Parathyroid adenoma (tissue), 2 donors: ENCODE results near the gene BRINP3.

Experiments used
- H2AFZ ChIP-seq: fragments of 300-600 bp; sonication (generic); one replicate; pipeline ENCODE4 v1.7.0; 2017; ENCODE audit warnings: antibody characterized with exemption, mild to moderate bottlenecking
- H3K27ac ChIP-seq: fragments of 300-600 bp; sonication (generic); one replicate; pipeline ENCODE4 v1.7.0; 2017
- H3K27me3 ChIP-seq: fragments of 300-600 bp; sonication (generic); one replicate; pipeline ENCODE4 v1.7.0; 2017; ENCODE audit warnings: low read length; ENCODE audit not compliant: control insufficient read depth, insufficient read depth
- H3K36me3 ChIP-seq: fragments of 300-600 bp; sonication (generic); one replicate; pipeline ENCODE4 v1.7.0; 2017; ENCODE audit warnings: low read length; ENCODE audit not compliant: control insufficient read depth, insufficient read depth
- H3K4me1 ChIP-seq: fragments of 300-600 bp; sonication (generic); one replicate; pipeline ENCODE4 v1.7.0; 2017; ENCODE audit warnings: control low read depth
- H3K4me2 ChIP-seq: fragments of 300-600 bp; sonication (generic); one replicate; pipeline ENCODE4 v1.7.0; 2017; ENCODE audit warnings: low read length
- H3K4me3 ChIP-seq: fragments of 300-600 bp; sonication (generic); one replicate; pipeline ENCODE4 v1.7.0; 2017; ENCODE audit warnings: low read depth, low read length
- H3K79me2 ChIP-seq: fragments of 300-600 bp; sonication (generic); one replicate; pipeline ENCODE4 v1.7.0; 2017; ENCODE audit warnings: control low read depth
- H3K9ac ChIP-seq: fragments of 300-600 bp; sonication (generic); one replicate; pipeline ENCODE4 v1.7.0; 2017; ENCODE audit warnings: mild to moderate bottlenecking
- H3K9me3 ChIP-seq: fragments of 300-600 bp; sonication (generic); one replicate; pipeline ENCODE4 v1.7.0; 2017; ENCODE audit warnings: low read length; ENCODE audit not compliant: control insufficient read depth
- CTCF ChIP-seq: fragments of 300-600 bp; sonication (generic); IDR thresholded peaks from one replicate; pipeline ENCODE4 v1.7.0; 2017; ENCODE audit warnings: antibody characterized with exemption, mild to moderate bottlenecking
- donor health status: primary hyperparathyroidism.

BRINP3 gene

GRCh38 chr1:190416239-190416638 is 61.4 kb downstream of the BRINP3 start:
- no peak overlapping the region for H2AFZ ChIP-seq
- H3K4me3 ChIP-seq: no peak overlapping the region
- no peaks in the 10 kb centered on the region for H3K9me3 ChIP-seq
- no peaks in the 10 kb centered on the region for H3K79me2 ChIP-seq
- H3K27ac ChIP-seq: no peak overlapping the region
- H3K36me3 ChIP-seq: no peaks in the 10 kb centered on the region
- no peaks in the 10 kb centered on the region for H3K4me1 ChIP-seq
- no peak overlapping the region for H3K9ac ChIP-seq
- no peak overlapping the region for H3K4me2 ChIP-seq
- H3K27me3 ChIP-seq: no peaks in the 10 kb centered on the region
- no peak for TF ChIP-seq CTCF

- no peaks in the 10 kb centered on the region for H3K79me2 ChIP-seq
- no peaks in the 10 kb centered on the region for H3K27me3 ChIP-seq
- H3K9me3 ChIP-seq: no peaks in the 10 kb centered on the region
- TF ChIP-seq CTCF: no peak
- H3K9ac ChIP-seq: no peak overlapping the region
- no peaks in the 10 kb centered on the region for H3K36me3 ChIP-seq
- H3K4me2 ChIP-seq: no peak overlapping the region
- no peak overlapping the region for H3K4me3 ChIP-seq
- no peak overlapping the region for H2AFZ ChIP-seq
- no peaks in the 10 kb centered on the region for H3K4me1 ChIP-seq
- no peak overlapping the region for H3K27ac ChIP-seq
Measured at GRCh38 chr1:190413142-190413541, 64.5 kb downstream of the BRINP3 start.

- Histone ChIP-seq H3K36me3 (no peaks in the 10 kb centered on the region), H2AFZ (no peak overlapping the region), H3K9me3 (no peaks in the 10 kb centered on the region), H3K27me3 (no peaks in the 10 kb centered on the region), H3K27ac (no peak overlapping the region), H3K4me1 (no peaks in the 10 kb centered on the region), H3K79me2 (no peaks in the 10 kb centered on the region), H3K4me2 (no peak overlapping the region), H3K4me3 (no peak overlapping the region), H3K9ac (no peak overlapping the region)
- TF ChIP-seq CTCF: no peak
Measured at GRCh38 chr1:190403402-190403801, 74.3 kb downstream of the BRINP3 start.

- H3K4me3 ChIP-seq: no peak overlapping the region
- TF ChIP-seq CTCF: no peak
- no peaks in the 10 kb centered on the region for H3K36me3 ChIP-seq
- no peak overlapping the region for H3K4me2 ChIP-seq
- H3K79me2 ChIP-seq: no peaks in the 10 kb centered on the region
- no peak overlapping the region for H3K27ac ChIP-seq
- no peak overlapping the region for H2AFZ ChIP-seq
- no peak overlapping the region for H3K9ac ChIP-seq
- H3K27me3 ChIP-seq: no peaks in the 10 kb centered on the region
- no peaks in the 10 kb centered on the region for H3K4me1 ChIP-seq
- H3K9me3 ChIP-seq: no peaks in the 10 kb centered on the region
Measured at GRCh38 chr1:190399233-190399632, 78.4 kb downstream of the BRINP3 start.

- no peaks in the 10 kb centered on the region for H3K27me3 ChIP-seq
- H3K9ac ChIP-seq: no peak overlapping the region
- no peaks in the 10 kb centered on the region for H3K4me1 ChIP-seq
- H3K4me2 ChIP-seq: no peak overlapping the region
- no peak for TF ChIP-seq CTCF
- H3K9me3 ChIP-seq: no peaks in the 10 kb centered on the region
- no peaks in the 10 kb centered on the region for H3K79me2 ChIP-seq
- no peaks in the 10 kb centered on the region for H3K36me3 ChIP-seq
- no peak overlapping the region for H3K27ac ChIP-seq
- H3K4me3 ChIP-seq: no peak overlapping the region
- H2AFZ ChIP-seq: no peak overlapping the region
Measured at GRCh38 chr1:190391582-190391981, 86.1 kb downstream of the BRINP3 start.
